PC-3 (cell line): ENCODE data around the gene DCAF5.

Experiments used
- EZH2 ChIP-seq: fragments of 300-600 bp; sonication (generic); IDR thresholded peaks from one replicate; pipeline ENCODE4 v1.6.1; 2017; ENCODE audit warnings: antibody characterized with exemption, mild to moderate bottlenecking, low read length; ENCODE audit not compliant: unreplicated experiment
- TF ChIP-seq, protein P1 (sequence below): fragments of 300-600 bp; sonication (generic); conservative IDR thresholded peaks from 2 replicates; pipeline ENCODE4 v1.5.1; 2017; ENCODE audit warnings: antibody characterized with exemption, low read depth, mild to moderate bottlenecking, low read length

DNA sequence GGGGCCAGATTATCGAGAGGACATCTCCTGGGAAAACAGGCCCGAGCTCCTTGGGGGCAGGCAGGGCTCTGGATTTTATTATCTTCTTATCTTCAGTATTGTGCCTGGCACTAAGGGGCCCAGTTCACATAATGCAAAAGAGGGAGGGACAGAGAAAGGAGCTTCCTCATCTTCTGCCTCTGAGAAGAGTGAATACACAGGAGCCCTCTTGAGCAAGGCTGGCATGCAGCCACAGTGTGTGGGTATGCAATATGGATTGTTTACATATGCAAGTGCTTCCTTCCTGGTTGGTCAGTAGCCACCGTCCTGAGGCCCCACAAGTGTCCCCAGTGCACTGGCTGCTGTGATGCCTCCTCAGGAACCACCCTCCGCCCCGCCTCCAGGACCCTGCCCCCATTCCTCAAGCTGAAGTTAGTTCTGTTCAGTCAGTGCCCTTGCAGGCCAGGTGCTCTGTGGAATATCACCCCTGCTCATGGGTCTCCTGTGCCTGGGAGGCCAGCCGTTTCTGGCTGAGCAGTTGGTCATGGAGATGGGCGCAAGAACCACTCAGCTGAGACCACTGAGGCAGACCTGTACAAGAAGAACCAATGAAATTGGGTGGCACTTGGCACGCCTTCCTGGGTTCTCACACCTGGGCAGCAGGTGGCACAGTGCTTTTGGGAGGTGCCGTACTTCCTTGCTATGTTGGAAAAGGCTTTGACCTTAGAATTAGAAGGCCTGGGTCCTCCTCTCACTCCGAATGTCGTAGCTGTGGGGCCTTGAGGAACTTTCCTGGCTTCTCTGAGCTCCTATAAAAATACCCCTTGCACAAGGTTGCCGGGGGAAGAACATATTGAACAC is 138.8 kb downstream of the DCAF5 start:
- TF ChIP-seq, protein P1, sequence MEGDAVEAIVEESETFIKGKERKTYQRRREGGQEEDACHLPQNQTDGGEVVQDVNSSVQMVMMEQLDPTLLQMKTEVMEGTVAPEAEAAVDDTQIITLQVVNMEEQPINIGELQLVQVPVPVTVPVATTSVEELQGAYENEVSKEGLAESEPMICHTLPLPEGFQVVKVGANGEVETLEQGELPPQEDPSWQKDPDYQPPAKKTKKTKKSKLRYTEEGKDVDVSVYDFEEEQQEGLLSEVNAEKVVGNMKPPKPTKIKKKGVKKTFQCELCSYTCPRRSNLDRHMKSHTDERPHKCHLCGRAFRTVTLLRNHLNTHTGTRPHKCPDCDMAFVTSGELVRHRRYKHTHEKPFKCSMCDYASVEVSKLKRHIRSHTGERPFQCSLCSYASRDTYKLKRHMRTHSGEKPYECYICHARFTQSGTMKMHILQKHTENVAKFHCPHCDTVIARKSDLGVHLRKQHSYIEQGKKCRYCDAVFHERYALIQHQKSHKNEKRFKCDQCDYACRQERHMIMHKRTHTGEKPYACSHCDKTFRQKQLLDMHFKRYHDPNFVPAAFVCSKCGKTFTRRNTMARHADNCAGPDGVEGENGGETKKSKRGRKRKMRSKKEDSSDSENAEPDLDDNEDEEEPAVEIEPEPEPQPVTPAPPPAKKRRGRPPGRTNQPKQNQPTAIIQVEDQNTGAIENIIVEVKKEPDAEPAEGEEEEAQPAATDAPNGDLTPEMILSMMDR: no peak
- no peak for TF ChIP-seq EZH2
